VCaP (cell line): ENCODE data around the gene IST1.

Source experiments
- H3K27ac ChIP-seq: fragments of 450-650 bp; 2 replicates; pipeline ENCODE4 v1.5.1; 2017
- CTCF ChIP-seq: fragments of 450-650 bp; conservative IDR thresholded peaks from 2 replicates; pipeline ENCODE4 v1.5.1; 2017; ENCODE audit warnings: mild to moderate bottlenecking, moderate library complexity

The IST1 gene

GRCh38 chr16:71912534-71913275 is 17.4 kb downstream of the IST1 start:
- no peak for TF ChIP-seq CTCF
- no peak overlapping the region for H3K27ac ChIP-seq

- TF ChIP-seq CTCF: no peak
These were observed 19.5 kb downstream of the IST1 start for GRCh38 chr16:71914802-71915201.

GRCh38 chr16:71915350-71915749 is 20.0 kb downstream of the IST1 start:
- TF ChIP-seq CTCF: no peak
- H3K27ac ChIP-seq: no peak overlapping the region

More at GRCh38 chr16:71914802-71915201, 19.5 kb downstream of the IST1 start:
- H3K27ac ChIP-seq: no peak overlapping the region

- TF ChIP-seq CTCF: no peak
- no peak overlapping the region for H3K27ac ChIP-seq
These were observed 21.1 kb downstream of the IST1 start for GRCh38 chr16:71916397-71916920.

- no peak for TF ChIP-seq CTCF
- no peak overlapping the region for H3K27ac ChIP-seq
These were observed 22.6 kb downstream of the IST1 start for GRCh38 chr16:71917900-71918299.

GRCh38 chr16:71919035-71919434 is 23.7 kb downstream of the IST1 start:
- H3K27ac ChIP-seq: no peak overlapping the region
- TF ChIP-seq CTCF: no peak

- H3K27ac ChIP-seq: no peak overlapping the region
- no peak for TF ChIP-seq CTCF
These were observed 25.3 kb downstream of the IST1 start for GRCh38 chr16:71920658-71921057.
